Muscle layer of duodenum (tissue), 2 donors: Measurements from ENCODE around the gene C5orf22.
"Not testable (repeated sequence)": the region's sequence is repeated elsewhere in the genome, so short reads cannot be mapped to it uniquely, and the experiment has no call there.

Source experiments
- H3K27ac ChIP-seq: one replicate; pipeline ENCODE4 v1.7.0; 2013; ENCODE audit warnings: mild to moderate bottlenecking, low read length
- H3K27me3 ChIP-seq: one replicate; pipeline ENCODE4 v1.7.0; 2013; ENCODE audit warnings: low read depth, mild to moderate bottlenecking, control low read depth, low read length
- H3K36me3 ChIP-seq, 2 donors: one replicate each; pipeline ENCODE4 v1.7.0; 2013; ENCODE audit warnings: low read length in 2 of 2, control low read depth in 1 of 2, mild to moderate bottlenecking in 1 of 2; ENCODE audit not compliant: insufficient read depth in 2 of 2, control insufficient read depth in 1 of 2
- H3K4me1 ChIP-seq, 2 donors: one replicate each; pipeline ENCODE4 v1.7.0; 2013; ENCODE audit warnings: low read length in 2 of 2, mild to moderate bottlenecking in 2 of 2, control low read depth in 1 of 2, moderate library complexity in 1 of 2; ENCODE audit not compliant: insufficient read depth in 2 of 2, control insufficient read depth in 1 of 2
- H3K4me3 ChIP-seq, 2 donors: one replicate each; pipeline ENCODE4 v1.7.0; 2013; ENCODE audit warnings: low read length in 2 of 2, low read depth in 1 of 2, mild to moderate bottlenecking in 1 of 2
- H3K9me3 ChIP-seq, 2 donors: one replicate each; pipeline ENCODE4 v1.7.0; 2013; ENCODE audit warnings: low read length in 2 of 2, control low read depth in 1 of 2, mild to moderate bottlenecking in 1 of 2; ENCODE audit not compliant: control insufficient read depth in 1 of 2
- donor health status: healthy.

C5orf22 gene

GRCh38 chr5:31511305-31511704 lies 20.8 kb upstream of the C5orf22 start:
- no peaks in the 10 kb centered on the region for H3K27me3 ChIP-seq
- H3K9me3 ChIP-seq: no peaks in the 10 kb centered on the region
- peaks cover 54 to 60% of the 10 kb centered on the region in 2 donors for H3K36me3 ChIP-seq
- no peaks in the 10 kb centered on the region for H3K4me1 ChIP-seq
- no peak overlapping the region for H3K4me3 ChIP-seq
- no peak overlapping the region for H3K27ac ChIP-seq

- peaks cover 32 to 49% of the 10 kb centered on the region in 2 donors for H3K36me3 ChIP-seq
- H3K27me3 ChIP-seq: no peaks in the 10 kb centered on the region
- no peak overlapping the region for H3K27ac ChIP-seq
- H3K4me3 ChIP-seq: no peak overlapping the region
- H3K4me1 ChIP-seq: no peaks in the 10 kb centered on the region
- no peaks in the 10 kb centered on the region for H3K9me3 ChIP-seq
These were observed 15.3 kb upstream of the C5orf22 start for GRCh38 chr5:31516802-31517201.

GRCh38 chr5:31523041-31523440 lies 9.1 kb upstream of the C5orf22 start:
- H3K36me3 ChIP-seq: peaks cover 47 to 67% of the 10 kb centered on the region in 2 donors
- no peak overlapping the region for H3K27ac ChIP-seq
- H3K27me3 ChIP-seq: no peaks in the 10 kb centered on the region
- H3K4me3 ChIP-seq: no peak overlapping the region
- H3K4me1 ChIP-seq: no peaks in the 10 kb centered on the region
- H3K9me3 ChIP-seq: no peaks in the 10 kb centered on the region

GRCh38 chr5:31530541-31531265 lies 1.4 kb upstream of the C5orf22 start:
- Histone ChIP-seq H3K27ac (peak overlapping the region; percentile 73), H3K27me3 (no peaks in the 10 kb centered on the region), H3K9me3 (no peaks in the 10 kb centered on the region), H3K4me3 (peak overlapping the region; percentile 87 to 98), H3K4me1 (peaks cover 13 to 34% of the 10 kb centered on the region in 2 donors), H3K36me3 (peaks cover 37 to 41% of the 10 kb centered on the region in 2 donors)

- Histone ChIP-seq H3K4me3 (peak overlapping the region; percentile 87 to 98), H3K27ac (peak overlapping the region; percentile 73)
These were observed 586 bp upstream of the C5orf22 start for GRCh38 chr5:31531543-31531887.

GRCh38 chr5:31534527-31535046 lies 2.5 kb downstream of the C5orf22 start:
- no peaks in the 10 kb centered on the region for H3K9me3 ChIP-seq
- H3K36me3 ChIP-seq: peaks cover 17 to 30% of the 10 kb centered on the region in 2 donors

More at GRCh38 chr5:31531543-31531887, 586 bp upstream of the C5orf22 start:
- Histone ChIP-seq H3K36me3 (peaks cover 32 to 33% of the 10 kb centered on the region in 2 donors), H3K4me1 (peaks cover 13 to 34% of the 10 kb centered on the region in 2 donors), H3K9me3 (no peaks in the 10 kb centered on the region), H3K27me3 (no peaks in the 10 kb centered on the region)

GRCh38 chr5:31536873-31537272 lies 4.8 kb downstream of the C5orf22 start:
- Histone ChIP-seq H3K4me3 (no peak overlapping the region), H3K36me3 (peaks cover 30 to 49% of the 10 kb centered on the region in 2 donors), H3K4me1 (peaks cover 4 to 14% of the 10 kb centered on the region in 2 donors), H3K27ac (no peak overlapping the region), H3K9me3 (no peaks in the 10 kb centered on the region), H3K27me3 (no peaks in the 10 kb centered on the region)

More at GRCh38 chr5:31534527-31535046, 2.5 kb downstream of the C5orf22 start:
- H3K4me1 ChIP-seq: peaks cover 13 to 33% of the 10 kb centered on the region in 2 donors
- H3K4me3 ChIP-seq: no peak overlapping the region
- H3K27me3 ChIP-seq: no peaks in the 10 kb centered on the region
- no peak overlapping the region for H3K27ac ChIP-seq

GRCh38 chr5:31537349-31537748 lies 5.2 kb downstream of the C5orf22 start:
- no peaks in the 10 kb centered on the region for H3K27me3 ChIP-seq
- H3K4me3 ChIP-seq: no peak overlapping the region
- peaks cover 4 to 14% of the 10 kb centered on the region in 2 donors for H3K4me1 ChIP-seq
- H3K9me3 ChIP-seq: no peaks in the 10 kb centered on the region
- H3K36me3 ChIP-seq: peaks cover 30 to 52% of the 10 kb centered on the region in 2 donors
- H3K27ac ChIP-seq: no peak overlapping the region

- H3K27ac ChIP-seq: no peak overlapping the region
- no peak overlapping the region for H3K4me3 ChIP-seq
- H3K36me3 ChIP-seq: peaks cover 35 to 57% of the 10 kb centered on the region in 2 donors
- H3K9me3 ChIP-seq: no peaks in the 10 kb centered on the region
- peaks cover 4 to 12% of the 10 kb centered on the region in 2 donors for H3K4me1 ChIP-seq
- H3K27me3 ChIP-seq: no peaks in the 10 kb centered on the region
These were observed 5.8 kb downstream of the C5orf22 start for GRCh38 chr5:31537851-31538250.

- H3K27me3 ChIP-seq, H3K27ac ChIP-seq, H3K4me1 ChIP-seq, H3K9me3 ChIP-seq, H3K4me3 ChIP-seq: not testable (repeated sequence)
- H3K36me3 ChIP-seq: peaks cover 29 to 64% of the 10 kb centered on the region in 2 donors
These were observed 17.0 kb downstream of the C5orf22 start for GRCh38 chr5:31549114-31549513.

- no peaks in the 10 kb centered on the region for H3K4me1 ChIP-seq
- H3K4me3 ChIP-seq: no peak overlapping the region
- H3K27ac ChIP-seq: no peak overlapping the region
- peaks cover 29 to 66% of the 10 kb centered on the region in 2 donors for H3K36me3 ChIP-seq
- H3K9me3 ChIP-seq: no peaks in the 10 kb centered on the region
- H3K27me3 ChIP-seq: no peaks in the 10 kb centered on the region
These were observed 19.8 kb downstream of the C5orf22 start for GRCh38 chr5:31551878-31552277.
